ENCODE data around the gene SIGLEC11. TPM values are rescaled to one million over a fixed set of nuclear protein-coding genes. Genes with fewer than 3 reads are reported as not detected.

The SIGLEC11 gene
- polyA plus RNA-seq, 2 of the 4 experiments (the other 2 are of a cell fraction), result not detected

GRCh38 chr19:49999371-50000010 lies 38.5 kb upstream of the SIGLEC11 start:
- Histone ChIP-seq H3K27ac (no peak overlapping the region), H3K4me3 (no peak overlapping the region), H3K4me2 (no peak overlapping the region), H3K4me1 (peaks cover 12% of the 10 kb centered on the region), H3K9me3 (no peaks in the 10 kb centered on the region)
- FAIRE-seq (no peak), ATAC-seq (no peak), DNase-seq (ENCODE audit: low read depth in 1 of 2, low spot score in 1 of 2) (no peak)
- CTCF ChIA-PET, result interaction anchor here (0.8 to 1.8 kb wide), 3 partner anchors 15 to 62 kb away, joined by 3 to 6 read pairs (median 3); no protein-coding TSS in a partner anchor
- WGBS (ENCODE audit: missing lambda C conversion rate), result 88% methylated on average over 6 of the region's 6 CpGs
- TF ChIP-seq GATA3 (IDR thresholded peaks at IDR 0.05; ENCODE audit: borderline replicate concordance) (no peak), ESRRA (IDR thresholded peaks at IDR 0.05; ENCODE audit: borderline replicate concordance, low read length) (no peak), MAZ (IDR thresholded peaks at IDR 0.05; ENCODE audit: borderline replicate concordance, low read depth, low read length) (no peak), CEBPB (IDR thresholded peaks at IDR 0.05) (no peak), BCL3 (IDR thresholded peaks at IDR 0.05) (no peak), NR3C1 (IDR thresholded peaks at IDR 0.05) (no peak), EHMT2 (IDR thresholded peaks at IDR 0.05; ENCODE audit: low read depth) (no peak), ATOH8 (CRISPR knock-in tag; IDR thresholded peaks at IDR 0.05; ENCODE audit: low read depth) (no peak), RAD21 (conservative IDR thresholded peaks at IDR 0.05 in 1 of 2, IDR thresholded peaks at IDR 0.05 in 1 of 2) (no peak), MAX (IDR thresholded peaks at IDR 0.05) (no peak), HOXB5 (CRISPR knock-in tag; IDR thresholded peaks at IDR 0.05) (no peak), KDM1A (IDR thresholded peaks at IDR 0.05; ENCODE audit: low read depth) (no peak), HMGXB4 (CRISPR knock-in tag; IDR thresholded peaks at IDR 0.05; ENCODE audit: borderline replicate concordance) (no peak), TP53 (CRISPR knock-in tag; IDR thresholded peaks at IDR 0.05) (no peak), PHF8 (IDR thresholded peaks at IDR 0.05; ENCODE audit: borderline replicate concordance, low read depth) (no peak), REST (IDR thresholded peaks at IDR 0.05) (no peak), CBX2 (IDR thresholded peaks at IDR 0.05; ENCODE audit: borderline replicate concordance, low read depth) (no peak)
- POLR2A ChIA-PET, result no interaction called here

- H3K9me3 ChIP-seq, result no peaks in the 10 kb centered on the region
- WGBS (ENCODE audit: missing lambda C conversion rate), result 63% methylated on average over 5 of the region's 5 CpGs
- H3K4me1 ChIP-seq, result no peaks in the 10 kb centered on the region
- DNase-seq (ENCODE audit: low read depth in 1 of 2, low spot score in 1 of 2), result peak; percentile 76 to 83
- TF ChIP-seq ZC3H11A (IDR thresholded peaks at IDR 0.05) (no peak), USF2 (IDR thresholded peaks at IDR 0.05) (peak; percentile 83)
- no peak overlapping the region for H3K4me2 ChIP-seq
- peak; percentile 72 to 95 for ATAC-seq
- H3K4me3 ChIP-seq, result no peak overlapping the region
- CTCF ChIA-PET, result interaction anchor here (0.6 to 2.3 kb wide), 7 partner anchors 11 to 95 kb away, joined by 3 to 8 read pairs (median 4); no protein-coding TSS in a partner anchor
- peak; percentile 99 for FAIRE-seq
- POLR2A ChIA-PET, result interaction anchor here (0.7 to 0.9 kb wide), 2 partner anchors 10 to 28 kb away, joined by 4 to 6 read pairs; partner anchors contain the start of gene ZNF473
- H3K27ac ChIP-seq, result no peak overlapping the region
Observed at GRCh38 chr19:49997709-49998108, 36.7 kb upstream of the SIGLEC11 start.

Measured in A549 (cell line).